Activated T-cell treated with anti-CD3 and anti-CD28 coated beads, Interleukin-2, amount 50 U/mL, for 72 hours (primary cell): ENCODE data around the gene TAGLN. TPM values are rescaled to one million over a fixed set of nuclear protein-coding genes. Genes with fewer than 3 reads are reported as not detected.

Experiments
- ATAC-seq, 2 donors: fragments of 150-1000 bp; cut with Tn5 transposase; replicated peaks in 1 of 2; 2 replicates each; pipeline ENCODE4 v1.10.0; 2021; ENCODE audit warnings: moderate library complexity in 2 of 2, mild to moderate bottlenecking in 1 of 2
- DNase-seq, 2 donors: peaks; one replicate each; pipeline ENCODE4 v3.0.0; 2021 to 2022; ENCODE audit warnings: mixed read lengths in 1 of 2
- H3K27ac Mint-ChIP-seq: one replicate; pipeline ENCODE4 v1.8.0; 2022; ENCODE audit warnings: mild to moderate bottlenecking, moderate library complexity, mixed read lengths
- H3K27me3 Mint-ChIP-seq: one replicate; pipeline ENCODE4 v1.8.0; 2022; ENCODE audit warnings: low read depth, mixed read lengths
- H3K36me3 Mint-ChIP-seq, 2 donors: one replicate each; pipeline ENCODE4 v1.8.0; 2022; ENCODE audit warnings: mixed read lengths in 2 of 2, mild to moderate bottlenecking in 1 of 2; ENCODE audit not compliant: insufficient read depth in 2 of 2
- H3K4me1 Mint-ChIP-seq: one replicate; pipeline ENCODE4 v1.8.0; 2022; ENCODE audit warnings: low read depth, mixed read lengths
- H3K4me3 Mint-ChIP-seq, 2 donors: one replicate each; pipeline ENCODE4 v1.8.0; 2022; ENCODE audit warnings: mild to moderate bottlenecking in 2 of 2, mixed read lengths in 2 of 2, moderate library complexity in 2 of 2
- H3K9me3 Mint-ChIP-seq, 2 donors: one replicate each; pipeline ENCODE4 v1.8.0; 2022; ENCODE audit warnings: mixed read lengths in 2 of 2
- total RNA-seq, 2 donors: library from RNA; stranded (reverse); gene quantifications; one replicate each; pipeline ENCODE4 v1.2.3, GENCODE V29; 2022

Gene TAGLN
- total RNA-seq, 2 donors from 2014 or later: 7.2 to 8.9 TPM

GRCh38 chr11:117229411-117229810 is 30.2 kb downstream of the TAGLN start:
- H3K36me3 Mint-ChIP-seq: peaks cover 16 to 41% of the 10 kb centered on the region in 2 donors
- ATAC-seq: no peak
- DNase-seq: no peak
- H3K9me3 Mint-ChIP-seq: no peaks in the 10 kb centered on the region
- H3K4me3 Mint-ChIP-seq: peak overlapping the region; percentile 89 to 95
- H3K27ac Mint-ChIP-seq: peak overlapping the region; percentile 18
- peaks cover 58% of the 10 kb centered on the region for H3K4me1 Mint-ChIP-seq
- no peaks in the 10 kb centered on the region for H3K27me3 Mint-ChIP-seq

- peaks cover 16 to 41% of the 10 kb centered on the region in 2 donors for H3K36me3 Mint-ChIP-seq
- no peaks in the 10 kb centered on the region for H3K27me3 Mint-ChIP-seq
- H3K4me3 Mint-ChIP-seq: peak overlapping the region; percentile 89 to 95
- no peak for DNase-seq
- peak overlapping the region; percentile 88 for H3K27ac Mint-ChIP-seq
- H3K4me1 Mint-ChIP-seq: peaks cover 59% of the 10 kb centered on the region
- H3K9me3 Mint-ChIP-seq: no peaks in the 10 kb centered on the region
- ATAC-seq: peak in 1 of 2 donors; percentile 22
These were observed 30.7 kb downstream of the TAGLN start for GRCh38 chr11:117229931-117230285.

GRCh38 chr11:117230286-117230961 is 31.3 kb downstream of the TAGLN start:
- peak overlapping the region; percentile 89 to 95 for H3K4me3 Mint-ChIP-seq
- peak; percentile 72 to 73 for DNase-seq
- H3K27ac Mint-ChIP-seq: peak overlapping the region; percentile 88
- H3K9me3 Mint-ChIP-seq: no peaks in the 10 kb centered on the region
- peaks cover 16 to 38% of the 10 kb centered on the region in 2 donors for H3K36me3 Mint-ChIP-seq
- H3K4me1 Mint-ChIP-seq: peaks cover 59% of the 10 kb centered on the region
- no peaks in the 10 kb centered on the region for H3K27me3 Mint-ChIP-seq
- ATAC-seq: peak; percentile 67 to 69

GRCh38 chr11:117230999-117231841 is 32.0 kb downstream of the TAGLN start:
- H3K9me3 Mint-ChIP-seq: no peaks in the 10 kb centered on the region
- H3K36me3 Mint-ChIP-seq: peaks cover 16 to 36% of the 10 kb centered on the region in 2 donors
- H3K4me1 Mint-ChIP-seq: peaks cover 58% of the 10 kb centered on the region
- peak overlapping the region; percentile 89 to 95 for H3K4me3 Mint-ChIP-seq
- DNase-seq: peak in 1 of 2 donors; percentile 16
- no peaks in the 10 kb centered on the region for H3K27me3 Mint-ChIP-seq
- peak overlapping the region; percentile 88 for H3K27ac Mint-ChIP-seq
- ATAC-seq: peak; percentile 2 to 4

- peak within 1 kb of the TSS; percentile 95 for H3K27ac Mint-ChIP-seq
- DNase-seq (peak in 1 of 2 donors; percentile 83), ATAC-seq (no peak)
- no peaks in the 10 kb centered on the region for H3K27me3 Mint-ChIP-seq
- H3K9me3 Mint-ChIP-seq: no peaks in the 10 kb centered on the region
- peaks cover 16 to 31% of the 10 kb centered on the region in 2 donors for H3K36me3 Mint-ChIP-seq
- H3K4me1 Mint-ChIP-seq: peaks cover 52% of the 10 kb centered on the region
- H3K4me3 Mint-ChIP-seq: peak within 1 kb of the TSS; percentile 89 to 95
These were observed 32.6 kb downstream of the TAGLN start, which contains the start of gene PCSK7 for GRCh38 chr11:117231842-117232091. TSS of gene PCSK7 (minus strand) at chr11:117232073. CDS start at chr11:117229844, 2,229 bp downstream.

GRCh38 chr11:117232092-117232878 is 33.1 kb downstream of the TAGLN start, which contains the start of gene RNF214:
TSS of gene RNF214 (plus strand) at chr11:117232671. CDS start at chr11:117234273, 1,602 bp downstream.
- Mint-ChIP-seq H3K27me3 (no peaks in the 10 kb centered on the region), H3K4me3 (peak within 1 kb of the TSS; percentile 89 to 95), H3K36me3 (peaks cover 12 to 29% of the 10 kb centered on the region in 2 donors), H3K9me3 (no peaks in the 10 kb centered on the region), H3K4me1 (peaks cover 48% of the 10 kb centered on the region), H3K27ac (peak within 1 kb of the TSS; percentile 95)
- ATAC-seq (peak; percentile 72 to 74), DNase-seq (peak; percentile 78 to 87)

- Mint-ChIP-seq H3K36me3 (peaks cover 12 to 27% of the 10 kb centered on the region in 2 donors), H3K27me3 (no peaks in the 10 kb centered on the region), H3K4me3 (peak overlapping the region; percentile 89 to 90), H3K27ac (peak overlapping the region; percentile 89), H3K9me3 (no peaks in the 10 kb centered on the region), H3K4me1 (peaks cover 45% of the 10 kb centered on the region)
- DNase-seq: peak in 1 of 2 donors; percentile 28
- no peak for ATAC-seq
These were observed 33.8 kb downstream of the TAGLN start for GRCh38 chr11:117232911-117233409.

- H3K4me1 Mint-ChIP-seq: peaks cover 13% of the 10 kb centered on the region
- no peak for DNase-seq
- no peak overlapping the region for H3K4me3 Mint-ChIP-seq
- H3K36me3 Mint-ChIP-seq: peaks cover 0 to 4% of the 10 kb centered on the region in 2 donors
- peak in 1 of 2 donors; percentile 61 for ATAC-seq
- no peaks in the 10 kb centered on the region for H3K9me3 Mint-ChIP-seq
- no peaks in the 10 kb centered on the region for H3K27me3 Mint-ChIP-seq
- no peak overlapping the region for H3K27ac Mint-ChIP-seq
These were observed 39.1 kb downstream of the TAGLN start for GRCh38 chr11:117238221-117238620.

- no peak for DNase-seq
- H3K27ac Mint-ChIP-seq: no peak overlapping the region
- no peaks in the 10 kb centered on the region for H3K9me3 Mint-ChIP-seq
- H3K4me1 Mint-ChIP-seq: peaks cover 2% of the 10 kb centered on the region
- no peak overlapping the region for H3K4me3 Mint-ChIP-seq
- ATAC-seq: no peak
- no peaks in the 10 kb centered on the region for H3K27me3 Mint-ChIP-seq
- peaks cover 1 to 7% of the 10 kb centered on the region in 2 donors for H3K36me3 Mint-ChIP-seq
These were observed 40.1 kb downstream of the TAGLN start for GRCh38 chr11:117239295-117239694.

- H3K27me3 Mint-ChIP-seq: no peaks in the 10 kb centered on the region
- DNase-seq (no peak), ATAC-seq (no peak)
- no peaks in the 10 kb centered on the region for H3K9me3 Mint-ChIP-seq
- H3K4me3 Mint-ChIP-seq: no peak overlapping the region
- H3K27ac Mint-ChIP-seq: no peak overlapping the region
- H3K4me1 Mint-ChIP-seq: no peaks in the 10 kb centered on the region
- H3K36me3 Mint-ChIP-seq: peaks cover 2 to 17% of the 10 kb centered on the region in 2 donors
These were observed 49.2 kb downstream of the TAGLN start for GRCh38 chr11:117248341-117248740.

- Mint-ChIP-seq H3K27ac (no peak overlapping the region), H3K9me3 (no peaks in the 10 kb centered on the region), H3K4me3 (no peak overlapping the region), H3K36me3 (peaks cover 0 to 17% of the 10 kb centered on the region in 2 donors), H3K27me3 (no peaks in the 10 kb centered on the region), H3K4me1 (no peaks in the 10 kb centered on the region)
- DNase-seq (no peak), ATAC-seq (no peak)
These were observed 50.4 kb downstream of the TAGLN start for GRCh38 chr11:117249571-117249970.

GRCh38 chr11:117251506-117251905 is 52.3 kb downstream of the TAGLN start:
- DNase-seq (no peak), ATAC-seq (no peak)
- H3K36me3 Mint-ChIP-seq: peaks cover 0 to 9% of the 10 kb centered on the region in 2 donors
- no peaks in the 10 kb centered on the region for H3K27me3 Mint-ChIP-seq
- H3K4me1 Mint-ChIP-seq: peaks cover 3% of the 10 kb centered on the region
- no peak overlapping the region for H3K4me3 Mint-ChIP-seq
- no peak overlapping the region for H3K27ac Mint-ChIP-seq
- H3K9me3 Mint-ChIP-seq: no peaks in the 10 kb centered on the region
